C4-2B (cell line): Measurements from ENCODE around the gene LUM.

ENCODE experiments used
- H3K27ac ChIP-seq: fragments of 450-650 bp; 2 replicates; pipeline ENCODE4 v1.5.1; 2017
- ZFX ChIP-seq: fragments of 450-650 bp; IDR thresholded peaks from 2 replicates; pipeline ENCODE4 v1.6.1; 2017
- TF ChIP-seq, protein P1 (sequence below): fragments of 450-650 bp; conservative IDR thresholded peaks from 2 replicates; pipeline ENCODE4 v1.5.1; 2017; ENCODE audit warnings: mild to moderate bottlenecking

LUM gene

DNA sequence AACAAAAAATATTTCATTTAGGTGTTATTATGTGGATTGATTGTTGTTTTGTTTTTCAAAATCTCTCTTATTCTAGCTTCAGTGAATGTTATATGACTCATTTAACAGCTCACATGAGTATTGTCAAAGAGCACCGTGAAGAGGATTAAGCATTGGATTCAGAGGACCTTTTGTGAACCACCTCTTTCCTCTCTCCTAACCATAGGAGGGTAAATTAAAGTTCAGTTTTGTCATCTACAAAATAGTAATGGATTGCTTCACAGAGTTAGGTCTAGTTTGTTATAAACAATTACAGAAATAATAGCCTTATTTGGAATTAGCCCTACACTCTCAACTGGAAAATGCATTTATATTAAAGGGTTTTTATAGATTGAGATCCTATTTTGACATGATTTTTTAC lies 52.5 kb downstream of the LUM start:
- no peak overlapping the region for H3K27ac ChIP-seq
- TF ChIP-seq ZFX: no peak
- TF ChIP-seq, protein P1, sequence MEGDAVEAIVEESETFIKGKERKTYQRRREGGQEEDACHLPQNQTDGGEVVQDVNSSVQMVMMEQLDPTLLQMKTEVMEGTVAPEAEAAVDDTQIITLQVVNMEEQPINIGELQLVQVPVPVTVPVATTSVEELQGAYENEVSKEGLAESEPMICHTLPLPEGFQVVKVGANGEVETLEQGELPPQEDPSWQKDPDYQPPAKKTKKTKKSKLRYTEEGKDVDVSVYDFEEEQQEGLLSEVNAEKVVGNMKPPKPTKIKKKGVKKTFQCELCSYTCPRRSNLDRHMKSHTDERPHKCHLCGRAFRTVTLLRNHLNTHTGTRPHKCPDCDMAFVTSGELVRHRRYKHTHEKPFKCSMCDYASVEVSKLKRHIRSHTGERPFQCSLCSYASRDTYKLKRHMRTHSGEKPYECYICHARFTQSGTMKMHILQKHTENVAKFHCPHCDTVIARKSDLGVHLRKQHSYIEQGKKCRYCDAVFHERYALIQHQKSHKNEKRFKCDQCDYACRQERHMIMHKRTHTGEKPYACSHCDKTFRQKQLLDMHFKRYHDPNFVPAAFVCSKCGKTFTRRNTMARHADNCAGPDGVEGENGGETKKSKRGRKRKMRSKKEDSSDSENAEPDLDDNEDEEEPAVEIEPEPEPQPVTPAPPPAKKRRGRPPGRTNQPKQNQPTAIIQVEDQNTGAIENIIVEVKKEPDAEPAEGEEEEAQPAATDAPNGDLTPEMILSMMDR: no peak

DNA sequence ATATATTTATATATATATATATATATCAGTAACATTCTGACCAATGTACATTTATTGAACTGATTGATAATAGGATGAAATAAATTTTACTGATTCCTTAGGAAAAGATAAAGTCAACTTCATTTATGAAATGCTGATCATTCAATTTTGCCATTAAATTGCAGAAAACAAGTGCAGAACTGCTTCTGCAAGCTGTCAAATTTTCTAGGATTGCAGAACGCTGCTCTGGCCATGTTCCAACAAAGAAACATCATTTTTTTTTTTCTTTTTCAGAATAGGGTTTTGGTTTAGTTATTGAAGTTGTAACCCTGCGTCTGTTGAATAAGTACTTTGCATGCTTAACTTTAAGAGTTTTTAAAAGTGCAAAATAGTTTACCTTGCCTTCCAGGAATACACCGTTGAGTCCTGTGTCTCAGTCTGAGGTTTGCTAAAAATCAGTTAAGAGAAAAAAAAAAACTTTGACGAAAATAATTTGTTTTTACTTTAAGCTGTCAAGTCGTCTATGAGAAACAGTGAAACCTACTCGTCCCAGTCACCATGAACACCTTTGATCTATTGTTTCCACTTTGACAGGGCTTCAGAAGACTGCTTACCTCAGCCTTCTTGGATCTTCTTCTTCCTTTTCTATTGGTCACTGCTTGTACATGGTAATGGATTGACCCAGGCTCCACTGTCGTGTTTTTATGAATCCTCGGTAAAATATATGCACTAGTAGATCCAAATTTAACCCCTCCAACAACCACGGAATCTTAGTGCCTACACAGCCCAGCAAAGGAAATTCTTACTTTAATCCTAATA lies 53.7 kb downstream of the LUM start, which contains the start of gene KERA:
TSS of gene KERA (minus strand) at position 657 of the 798 bp plus-strand sequence. CDS start 1,743 bp downstream, outside the sequence.
- TF ChIP-seq, protein P1: no peak
- TF ChIP-seq ZFX: no peak
- H3K27ac ChIP-seq: no peak within 1 kb of the TSS

DNA sequence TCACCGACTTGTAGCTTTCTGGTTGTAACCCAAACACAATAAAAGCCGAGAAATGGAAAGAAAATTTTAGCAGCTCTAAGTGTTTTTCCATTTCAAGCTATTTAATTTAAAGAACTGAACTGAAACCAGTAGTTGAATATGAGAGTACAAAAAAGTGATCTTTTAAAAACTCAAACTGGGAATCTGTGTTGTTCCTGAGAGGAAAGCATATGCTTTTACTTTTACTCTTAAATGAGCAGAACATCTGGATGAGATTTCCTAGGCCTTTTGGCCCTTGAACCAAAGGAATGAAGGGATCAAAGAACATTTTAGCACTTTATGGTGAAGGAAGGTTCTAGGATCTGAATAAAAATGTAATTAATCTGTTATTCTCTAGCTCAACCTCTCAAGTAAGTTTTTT lies 54.8 kb downstream of the LUM start:
- H3K27ac ChIP-seq: no peak overlapping the region
- no peak for TF ChIP-seq ZFX
- TF ChIP-seq, protein P1: no peak

DNA sequence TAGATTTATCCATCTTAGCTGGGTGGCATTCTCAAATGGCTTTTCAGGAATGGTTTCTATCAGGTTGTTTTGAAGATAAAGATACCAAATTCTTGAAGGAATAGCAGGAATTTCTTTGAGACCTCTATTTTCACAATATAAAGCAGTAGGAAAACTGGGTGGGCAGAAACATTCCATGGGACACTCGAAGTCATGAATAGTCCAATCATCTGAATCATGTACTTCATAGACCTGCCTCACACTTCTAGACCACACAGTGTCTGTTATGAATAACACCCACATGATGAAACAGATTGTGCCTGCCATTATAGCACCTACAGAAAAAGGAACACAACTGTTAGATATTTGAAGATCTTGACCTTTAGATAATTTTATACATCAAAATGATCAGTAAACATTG lies 55.3 kb downstream of the LUM start:
- H3K27ac ChIP-seq: no peak overlapping the region
- no peak for TF ChIP-seq ZFX
- TF ChIP-seq, protein P1: no peak

DNA sequence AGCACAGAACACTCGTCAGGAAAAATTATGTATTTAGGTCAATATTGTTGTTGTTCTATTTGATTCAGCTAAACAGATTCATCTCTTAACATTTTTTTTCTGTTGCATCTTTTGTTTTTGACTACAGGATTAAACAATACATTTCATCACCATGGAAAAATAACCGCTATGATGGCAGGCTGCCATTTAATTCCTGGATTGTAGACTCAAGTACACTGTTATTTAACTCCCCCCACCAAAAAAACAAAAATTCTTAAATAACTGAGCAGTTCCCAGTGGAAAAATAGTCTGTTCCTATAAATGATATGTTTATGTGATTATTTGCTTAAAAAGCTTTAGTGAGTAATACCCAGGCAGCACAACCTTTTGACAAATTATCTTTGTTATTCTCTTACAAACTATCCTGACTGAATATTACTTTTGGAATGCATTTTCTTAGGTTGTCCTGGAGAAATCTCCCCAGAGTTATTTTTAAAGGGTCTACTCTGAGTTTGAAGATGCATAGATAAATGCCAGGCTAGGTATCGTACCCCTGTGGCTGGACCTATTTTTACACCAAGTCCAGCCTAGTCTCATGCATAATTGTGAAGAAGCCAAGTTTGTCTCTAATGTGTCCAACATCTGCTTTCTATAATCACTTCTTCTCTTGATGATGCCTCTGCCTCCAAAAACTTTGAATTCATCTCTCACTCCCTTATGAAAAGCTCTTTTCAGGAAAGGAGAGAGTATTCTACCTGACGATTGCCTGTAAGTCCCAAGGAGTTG lies 57.2 kb downstream of the LUM start:
- no peak overlapping the region for H3K27ac ChIP-seq
- no peak for TF ChIP-seq ZFX
- TF ChIP-seq, protein P1: no peak
